RPMI8226 (cell line): Measurements from ENCODE around the gene DOK5.

Experiments used
- DNase-seq: peaks from one replicate; pipeline ENCODE4 v3.0.0-alpha.2; 2015

DOK5 gene

DNA sequence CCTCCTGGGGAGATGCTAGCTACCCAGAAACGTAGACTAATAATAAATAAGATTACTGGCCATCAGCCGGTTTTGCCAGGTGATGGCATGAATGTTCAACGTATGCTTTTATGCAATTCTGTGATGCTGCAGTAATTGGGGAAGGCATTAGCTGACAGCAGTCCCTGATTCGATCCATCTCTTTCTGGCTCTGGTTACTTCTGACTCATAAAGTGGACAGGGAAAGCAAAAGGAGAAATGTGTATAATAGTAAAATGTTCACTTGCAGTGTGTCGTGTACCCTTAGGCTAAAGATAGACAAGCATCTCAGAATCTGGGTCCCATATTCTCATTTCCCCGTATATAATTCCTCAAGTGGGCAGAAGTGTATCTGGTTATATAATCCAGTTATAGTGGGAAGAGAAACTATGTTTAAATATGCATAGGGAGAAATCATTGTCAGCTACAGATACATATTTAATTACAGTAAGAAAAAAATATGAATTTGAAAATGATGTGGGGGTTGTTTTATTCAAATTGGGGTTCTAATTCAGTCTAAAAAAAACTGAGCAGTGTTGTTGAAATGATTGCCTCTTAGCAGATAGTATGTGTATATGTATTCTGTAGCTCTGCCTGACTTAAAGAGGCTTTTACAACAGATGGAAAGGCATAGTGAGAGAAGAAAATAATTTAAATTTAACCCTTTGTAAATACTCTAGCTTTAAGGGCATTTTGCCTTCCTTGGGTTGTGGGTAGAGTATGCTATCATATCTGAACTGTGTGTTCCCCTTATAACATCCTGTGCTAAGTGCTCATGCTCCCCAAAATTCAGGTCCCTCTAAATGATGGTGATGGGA lies 40.6 kb downstream of the DOK5 start:
- no peak for DNase-seq

DNA sequence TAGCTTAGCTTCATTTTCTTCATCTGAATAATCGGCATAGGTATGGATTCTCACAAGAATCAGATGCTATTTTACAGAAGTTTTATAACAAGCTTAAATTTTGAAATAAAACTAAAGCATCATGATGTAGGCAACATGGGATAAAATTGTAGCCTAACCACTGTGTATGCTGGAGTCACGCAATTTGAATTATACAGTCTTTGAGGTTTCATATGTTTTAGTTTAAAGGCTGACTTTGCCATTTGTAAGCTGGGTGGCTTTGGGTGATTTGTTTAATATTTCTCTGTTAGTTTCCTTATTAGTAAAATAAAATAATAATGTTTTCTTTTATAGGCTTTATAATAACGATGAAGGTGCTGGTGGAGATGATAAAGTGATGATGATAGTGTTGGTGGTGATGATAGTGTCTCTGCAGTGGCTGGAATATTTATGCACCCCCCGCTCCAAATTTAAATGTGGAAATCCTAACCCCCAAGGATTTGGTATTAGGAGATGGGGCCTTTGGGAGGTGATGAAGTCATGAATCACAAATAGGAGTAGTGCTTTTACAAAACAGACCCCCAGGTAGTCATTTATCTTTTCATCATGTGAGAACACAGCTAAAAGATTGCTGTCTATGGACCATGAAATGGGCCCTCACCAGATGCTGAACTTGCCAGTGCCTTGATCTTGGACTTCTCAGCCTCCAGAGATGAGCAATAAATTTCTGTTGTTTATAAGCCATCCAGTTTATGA lies 42.0 kb downstream of the DOK5 start:
- DNase-seq = no peak

DNA sequence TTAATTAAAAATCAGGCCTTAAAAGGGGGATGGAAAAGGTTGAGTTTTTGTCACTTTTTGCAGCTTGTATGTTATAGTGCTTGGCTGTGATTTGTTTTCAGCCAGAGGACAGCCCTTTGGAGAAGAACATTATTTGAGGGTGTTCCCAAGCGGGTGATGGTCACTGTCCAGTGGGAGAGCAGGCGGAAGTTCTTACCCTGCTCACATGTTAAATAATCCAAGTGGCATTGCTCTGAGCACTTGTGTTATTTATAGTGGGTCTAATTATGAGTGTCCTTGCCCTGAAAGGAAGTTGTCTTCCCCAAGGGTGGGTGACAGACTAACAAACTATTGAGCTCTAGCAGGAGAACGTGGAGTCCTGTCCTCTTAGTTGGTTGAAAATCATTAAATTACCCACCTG lies 49.5 kb downstream of the DOK5 start:
- DNase-seq = no peak

DNA sequence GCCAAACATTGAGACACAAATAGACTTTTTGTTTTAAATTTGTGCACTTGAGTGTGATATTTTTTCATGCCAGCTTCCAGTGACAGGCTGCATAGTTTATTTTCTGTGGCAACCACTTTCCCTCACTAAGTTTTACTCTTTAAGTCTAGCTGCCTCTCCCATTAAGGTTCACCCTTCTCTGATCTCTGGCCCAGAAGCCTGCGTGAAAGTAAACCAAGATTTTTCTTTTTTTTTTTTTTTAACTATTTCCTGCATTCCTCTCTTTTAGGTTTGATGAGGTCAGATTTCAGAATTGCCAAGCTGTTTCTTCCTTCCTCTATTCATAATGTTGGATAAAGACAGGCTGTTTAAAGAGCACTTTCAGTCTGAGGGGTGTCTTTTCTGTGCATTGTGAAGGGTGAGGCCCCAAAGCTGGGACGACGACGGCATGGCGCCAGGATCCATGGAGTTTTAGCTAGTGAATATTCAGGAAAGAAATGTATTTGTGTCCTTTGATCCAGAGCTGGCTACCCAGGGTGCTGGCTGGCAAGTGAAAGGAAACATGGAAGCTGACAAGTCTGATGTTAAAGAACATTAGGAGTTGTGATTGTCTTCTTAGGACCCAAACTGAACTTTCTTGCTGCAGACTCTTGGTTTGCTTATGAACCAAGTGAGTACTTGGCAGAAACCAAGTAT lies 50.7 kb downstream of the DOK5 start:
- no peak for DNase-seq

DNA sequence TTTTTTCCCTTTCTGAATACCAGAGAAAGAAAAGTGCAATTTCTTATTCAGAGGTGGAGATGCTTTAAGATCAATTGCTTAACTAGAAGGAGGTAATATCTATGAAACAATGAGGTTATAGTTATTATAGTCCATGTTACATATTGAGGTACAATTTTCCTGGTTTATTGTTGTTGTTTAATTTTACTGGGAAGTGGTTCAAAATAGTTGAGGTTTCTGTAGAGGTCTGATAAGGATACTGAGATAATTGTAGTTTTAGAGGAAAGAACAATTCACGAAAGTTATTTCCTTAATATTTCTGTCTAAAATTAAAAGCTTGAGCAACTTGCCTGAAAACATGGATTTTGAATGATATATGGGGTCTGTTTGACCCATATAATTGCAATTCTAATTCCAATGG lies 51.4 kb downstream of the DOK5 start:
- no peak for DNase-seq

DNA sequence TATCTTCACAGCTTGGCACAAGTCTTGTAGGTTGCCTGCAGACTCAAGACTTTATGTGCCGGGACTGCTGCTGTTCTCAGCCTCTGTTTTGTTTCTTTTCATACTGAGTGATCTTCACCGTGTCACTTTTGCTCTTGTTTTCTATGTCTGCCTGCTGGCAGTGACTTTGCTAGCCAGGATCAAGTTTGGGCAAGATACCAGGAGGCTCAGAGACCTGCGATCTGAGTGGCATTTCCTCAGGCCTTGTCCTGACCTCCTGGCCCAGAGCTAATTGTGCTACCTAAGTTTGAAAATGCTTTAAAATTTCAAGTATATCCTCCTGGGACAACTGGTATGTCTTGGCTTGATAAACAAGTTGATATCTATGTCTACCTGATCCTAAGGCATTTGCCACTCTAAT lies 57.2 kb downstream of the DOK5 start:
- no peak for DNase-seq

DNA sequence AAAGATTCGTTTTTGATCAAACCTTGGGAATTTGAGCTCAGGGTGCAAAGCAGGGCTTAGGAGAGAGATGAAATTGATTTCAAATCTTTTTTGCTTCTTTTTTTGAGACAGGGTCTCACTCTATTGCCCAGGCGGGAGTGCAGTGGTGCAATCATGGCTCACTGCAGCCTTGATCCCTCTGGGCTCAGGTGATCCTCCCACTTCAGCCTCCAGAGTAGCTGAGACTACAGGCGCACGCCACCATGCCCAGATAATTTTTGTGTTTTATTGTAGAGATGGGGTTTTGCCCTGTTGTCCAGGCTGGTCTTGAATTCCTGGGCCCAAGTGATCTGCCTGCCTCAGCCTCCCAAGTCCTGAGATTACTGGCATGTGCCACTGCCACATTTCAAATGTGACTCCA lies 58.7 kb downstream of the DOK5 start:
- no peak for DNase-seq

DNA sequence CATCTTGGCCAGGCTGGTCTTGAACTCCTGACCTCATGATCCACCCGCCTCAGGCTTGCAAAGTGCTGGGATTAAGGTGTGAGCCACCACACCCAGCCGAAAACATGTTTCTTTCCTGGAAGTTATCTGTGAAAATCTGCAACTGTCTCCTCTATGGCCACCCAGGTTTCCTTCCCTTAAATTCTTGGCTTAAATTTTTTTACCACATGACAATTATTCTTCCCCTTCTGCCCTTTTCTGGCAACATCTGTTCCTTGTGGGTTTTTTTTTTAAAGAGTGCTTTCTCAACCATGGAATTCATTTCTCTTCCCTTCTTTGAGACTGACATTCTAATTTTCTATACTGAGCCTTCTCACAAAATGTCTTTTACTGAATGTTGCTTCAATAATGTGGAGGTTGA lies 59.6 kb downstream of the DOK5 start:
- no peak for DNase-seq

DNA sequence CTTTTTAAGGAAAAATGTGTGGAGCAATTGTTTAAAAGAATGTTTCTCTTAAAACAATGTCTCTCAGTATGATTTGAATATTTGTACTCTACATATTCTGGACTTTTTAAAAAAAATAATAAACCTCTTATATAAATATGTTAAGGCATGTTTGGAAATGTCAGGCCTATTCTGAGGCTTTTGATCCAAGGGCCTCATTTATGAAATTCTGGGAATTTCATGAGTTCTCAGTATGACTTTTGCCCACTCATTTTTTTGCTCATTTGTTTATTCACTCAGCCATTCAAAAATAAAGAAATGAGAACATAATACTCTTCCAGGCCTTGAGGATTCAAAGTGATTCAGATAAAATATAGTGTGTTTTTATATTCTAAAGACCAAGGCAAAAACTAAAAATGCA lies 60.4 kb downstream of the DOK5 start:
- no peak for DNase-seq

DNA sequence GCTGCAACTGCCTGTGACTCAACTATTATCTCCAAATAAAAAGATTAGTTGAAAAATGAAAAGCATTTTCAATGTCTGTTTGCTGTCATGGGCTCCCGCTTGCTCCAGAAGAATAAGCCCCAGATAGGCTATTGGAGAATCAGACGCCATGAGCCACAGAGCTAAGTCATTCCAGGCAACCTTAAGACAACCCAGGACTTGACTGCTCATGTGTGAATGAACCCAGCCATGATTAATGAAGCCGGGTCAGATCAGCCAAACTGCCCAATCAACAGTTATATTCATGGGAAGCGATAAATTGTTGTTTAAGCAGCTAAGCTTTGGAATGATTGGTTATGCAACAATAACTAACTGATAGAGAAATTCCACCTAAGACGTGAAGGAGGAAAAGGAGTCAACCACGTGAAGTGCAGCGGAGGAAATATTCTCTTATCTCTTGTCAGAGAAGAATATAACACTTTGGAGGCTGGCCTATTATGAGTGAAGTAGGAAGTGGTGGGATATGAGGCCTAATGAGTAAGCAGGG lies 64.2 kb downstream of the DOK5 start:
- DNase-seq = no peak

DNA sequence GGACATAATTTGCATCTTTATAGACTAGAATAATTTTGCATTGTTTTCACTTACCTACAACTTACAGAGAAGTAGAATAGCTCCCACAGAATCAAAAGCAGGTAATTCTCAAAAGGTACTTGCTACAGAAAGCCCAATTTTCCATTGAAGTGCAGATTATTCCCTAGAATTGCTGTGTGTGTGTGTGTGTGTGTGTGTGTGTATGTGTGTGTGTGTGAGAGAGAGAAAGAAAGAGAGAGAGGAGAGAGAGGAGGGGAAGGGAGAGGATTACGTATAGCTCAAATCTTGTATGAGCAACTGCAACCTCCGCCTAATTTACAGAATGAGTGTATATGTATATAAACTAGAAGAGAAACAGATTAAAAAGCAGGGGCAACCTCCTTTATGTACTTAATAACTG lies 68.0 kb downstream of the DOK5 start:
- DNase-seq = no peak

DNA sequence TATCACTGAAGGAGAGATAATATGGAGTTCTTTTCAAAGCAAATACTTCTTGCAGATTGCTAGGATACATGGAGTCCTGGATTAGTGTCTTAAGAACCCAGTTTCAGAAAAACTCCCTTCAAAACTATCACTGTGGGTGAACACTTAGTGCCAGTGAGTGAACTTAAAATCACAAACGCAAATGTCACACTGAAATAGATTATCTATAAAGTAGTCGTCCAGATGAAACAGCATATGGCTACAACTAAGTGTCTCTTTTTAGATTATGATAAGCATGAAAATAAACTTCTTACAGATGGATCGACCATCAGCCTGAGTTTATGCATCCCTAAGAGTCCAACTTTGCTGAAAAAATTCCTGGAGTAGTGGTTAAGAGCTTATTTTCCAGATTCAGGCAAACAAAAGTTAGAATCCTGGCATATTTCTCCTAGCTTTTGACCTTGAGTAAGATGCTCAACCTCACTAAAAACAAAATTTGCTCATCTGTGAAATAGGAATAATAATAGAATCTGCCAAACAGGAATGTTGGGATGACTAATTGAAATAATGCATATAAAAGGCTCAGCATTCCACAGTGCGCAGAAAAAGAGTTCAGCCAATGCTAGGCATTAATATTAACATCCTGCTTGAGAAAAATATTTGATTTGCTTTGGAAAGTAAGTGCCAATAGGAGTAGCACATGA lies 70.4 kb downstream of the DOK5 start:
- no peak for DNase-seq

DNA sequence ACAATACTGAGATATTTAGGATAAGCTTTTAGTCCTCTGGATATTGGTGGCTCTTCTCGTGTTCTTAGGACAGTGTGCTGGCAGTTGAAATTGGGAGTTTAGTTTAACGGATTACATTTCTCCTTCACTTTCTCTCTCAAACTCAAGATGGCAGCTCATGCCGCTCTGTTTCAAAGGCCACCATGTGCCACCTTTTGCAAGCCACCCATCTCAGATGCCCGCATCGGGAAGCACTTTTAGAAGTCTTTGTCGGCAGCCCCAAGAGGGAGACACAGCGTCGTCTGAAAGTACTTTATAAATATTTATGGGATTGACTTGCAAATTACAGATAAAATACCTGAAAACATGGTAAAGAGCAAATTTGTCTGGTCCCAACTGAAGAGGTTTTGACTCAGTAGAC lies 73.5 kb downstream of the DOK5 start:
- DNase-seq = no peak

DNA sequence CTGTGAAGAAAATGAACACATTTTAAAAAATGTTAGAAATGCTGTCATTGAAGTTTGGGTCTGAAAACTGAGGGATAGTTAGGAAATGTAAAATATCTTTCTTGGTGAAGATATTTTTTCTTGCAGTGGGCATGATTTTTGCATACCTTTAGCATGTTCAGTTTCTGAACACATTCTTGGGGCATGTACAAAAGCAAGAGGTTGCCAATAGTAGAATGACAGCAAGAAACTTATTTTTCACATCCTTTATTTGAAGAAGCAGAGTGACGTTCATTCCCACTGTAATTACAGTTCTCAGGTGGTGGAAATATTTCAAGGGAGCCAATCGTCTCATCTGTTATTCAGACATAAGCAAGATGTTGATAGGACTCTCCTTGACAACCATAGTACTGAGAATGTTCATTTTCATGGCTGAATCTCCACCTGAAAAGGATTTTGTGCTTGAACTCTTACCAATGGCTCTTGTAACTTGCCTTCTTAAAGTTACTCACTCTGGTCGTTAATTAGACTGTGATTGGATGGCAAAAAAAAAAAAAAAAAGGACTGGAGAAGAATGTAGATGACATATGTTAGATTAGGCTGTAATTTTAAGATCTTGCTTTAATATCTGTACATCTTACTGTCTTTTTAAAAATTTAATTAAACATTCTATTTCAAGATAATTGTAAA lies 74.4 kb downstream of the DOK5 start:
- no peak for DNase-seq

DNA sequence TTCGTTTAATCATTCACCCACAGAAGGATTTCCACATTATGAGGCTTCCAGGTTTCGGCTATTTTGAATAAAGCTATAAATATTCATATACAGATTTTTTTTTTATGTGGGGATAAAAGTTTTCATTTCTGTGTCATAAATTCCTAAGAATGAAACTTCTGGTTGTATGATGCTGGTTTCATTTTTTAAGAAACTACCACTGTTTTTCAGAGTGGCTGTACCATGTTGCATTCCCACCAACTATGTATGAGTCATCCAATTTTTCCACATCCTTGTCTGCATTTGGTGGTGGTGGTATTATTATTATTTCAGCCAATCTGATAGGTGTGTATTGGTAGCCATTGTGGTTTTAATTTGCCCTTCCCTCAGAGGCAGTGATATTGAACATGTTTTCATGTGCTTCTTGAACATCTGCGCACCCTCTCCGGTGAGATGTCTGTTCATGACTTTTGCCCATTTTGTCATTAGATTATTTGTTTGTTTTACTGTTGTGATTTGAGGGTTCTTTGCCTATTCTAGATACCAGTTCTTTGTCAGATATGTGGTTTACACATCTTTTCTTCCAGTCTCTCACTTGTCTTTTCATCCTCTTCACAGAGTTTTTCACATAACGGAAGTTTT lies 75.5 kb downstream of the DOK5 start:
- no peak for DNase-seq

DNA sequence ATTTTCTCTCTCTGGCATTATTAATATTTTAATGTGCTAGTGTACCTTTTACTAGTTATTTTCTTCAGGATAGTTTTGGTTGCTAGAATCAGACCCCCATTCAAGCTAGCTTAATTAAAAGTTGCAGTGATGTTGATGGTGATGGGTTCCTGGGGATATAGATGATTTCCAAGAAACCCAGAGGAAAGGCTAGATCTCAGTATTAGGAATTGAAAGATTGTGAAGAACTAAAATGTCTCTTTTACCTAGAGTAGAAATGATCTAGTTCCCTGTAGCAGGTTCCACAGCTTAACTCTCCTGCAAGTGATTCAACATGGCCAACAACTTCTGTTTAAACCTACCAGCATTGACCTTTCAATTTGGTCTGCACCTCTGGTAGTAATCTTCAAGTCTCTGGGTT lies 78.6 kb downstream of the DOK5 start:
- DNase-seq = no peak

DNA sequence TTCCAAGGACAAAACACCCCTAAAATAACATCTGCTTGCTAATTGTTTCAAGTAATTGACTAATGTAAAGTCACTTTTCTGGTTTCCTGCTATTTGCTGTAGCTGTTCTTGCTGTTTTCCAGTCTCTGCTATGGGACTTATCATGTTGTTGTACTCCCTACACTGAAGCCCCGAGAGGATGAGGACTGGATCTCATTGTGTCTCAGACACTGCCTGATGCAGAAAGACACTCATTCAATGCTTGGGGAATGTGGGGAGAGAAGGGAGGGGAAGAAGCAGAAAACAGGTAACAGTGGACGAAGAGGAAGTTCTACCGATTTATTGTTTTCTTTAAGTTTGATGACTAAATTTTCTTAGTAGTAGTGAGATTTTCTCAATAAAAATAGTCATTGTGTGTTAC lies 79.8 kb downstream of the DOK5 start:
- DNase-seq = no peak

DNA sequence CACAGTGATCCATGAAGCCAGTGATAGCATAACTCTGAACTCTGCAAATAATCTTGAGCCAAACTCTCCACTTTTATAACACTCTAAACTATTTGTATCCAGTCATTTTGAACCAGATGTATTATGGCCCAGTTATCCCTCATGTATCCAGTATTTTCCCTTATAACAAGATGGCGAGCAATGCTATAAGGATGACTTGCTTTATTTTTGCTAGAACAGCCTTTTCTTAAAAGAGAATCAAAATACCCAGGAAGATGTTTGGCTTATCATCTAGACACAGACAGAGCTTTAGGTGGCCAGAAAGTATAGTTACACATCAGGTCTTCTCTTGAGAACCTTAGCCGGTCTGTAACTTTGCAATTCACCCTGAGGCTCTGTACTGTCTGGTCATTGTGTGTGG lies 81.0 kb downstream of the DOK5 start:
- DNase-seq = no peak

DNA sequence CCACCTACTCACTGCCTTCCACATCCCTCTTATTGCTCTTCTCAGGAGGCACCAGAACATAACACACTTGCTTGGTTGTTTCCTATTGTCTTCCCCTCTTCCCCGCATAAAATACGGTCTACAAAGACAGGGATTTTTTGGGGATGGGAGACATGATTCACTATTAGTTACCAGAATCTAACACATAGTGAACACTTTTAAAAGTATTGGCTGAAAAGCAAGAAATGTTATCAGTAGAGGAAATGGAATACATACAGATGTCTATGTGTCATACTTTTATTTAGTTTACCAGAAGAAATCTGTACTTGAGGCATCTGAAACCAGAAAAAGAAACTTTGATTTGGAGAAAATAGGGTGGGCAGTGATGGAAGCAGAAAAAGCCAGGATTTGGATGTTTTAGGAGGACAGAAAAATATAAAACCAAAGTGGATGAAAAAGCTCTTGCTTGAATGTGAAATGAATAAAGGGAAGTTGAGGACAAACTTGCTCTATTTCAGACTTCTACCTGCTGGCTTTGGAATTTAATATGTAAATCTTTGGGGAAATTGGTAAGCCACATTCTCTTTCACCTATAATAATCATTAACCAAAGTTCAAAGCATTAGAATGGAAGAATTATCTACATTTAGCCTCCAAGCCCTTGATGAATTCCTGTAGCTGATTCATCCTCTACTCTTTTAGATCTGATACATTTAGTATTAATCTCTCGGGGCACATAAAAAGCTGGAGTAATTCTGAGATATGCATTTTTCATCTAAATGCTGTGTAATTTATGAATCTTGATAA lies 82.6 kb downstream of the DOK5 start:
- no peak for DNase-seq

DNA sequence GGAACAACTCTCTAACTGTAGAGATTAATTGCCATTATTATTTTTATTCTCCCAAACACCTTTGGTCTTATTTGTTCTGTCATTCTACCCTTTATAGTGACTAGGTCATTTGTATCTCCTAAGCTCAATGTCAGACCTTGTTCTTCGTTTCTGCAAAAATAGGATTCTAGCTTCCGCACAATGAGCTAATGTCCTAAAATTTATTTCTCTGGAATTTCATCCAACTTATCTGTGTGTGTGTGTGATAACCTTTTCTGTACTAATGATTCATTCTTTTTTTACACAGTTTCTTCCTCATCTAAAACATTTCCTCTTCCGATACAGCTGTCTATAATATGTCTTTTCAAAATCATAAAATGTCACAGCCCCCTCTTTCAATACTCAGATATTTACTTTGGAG lies 84.5 kb downstream of the DOK5 start:
- no peak for DNase-seq

DNA sequence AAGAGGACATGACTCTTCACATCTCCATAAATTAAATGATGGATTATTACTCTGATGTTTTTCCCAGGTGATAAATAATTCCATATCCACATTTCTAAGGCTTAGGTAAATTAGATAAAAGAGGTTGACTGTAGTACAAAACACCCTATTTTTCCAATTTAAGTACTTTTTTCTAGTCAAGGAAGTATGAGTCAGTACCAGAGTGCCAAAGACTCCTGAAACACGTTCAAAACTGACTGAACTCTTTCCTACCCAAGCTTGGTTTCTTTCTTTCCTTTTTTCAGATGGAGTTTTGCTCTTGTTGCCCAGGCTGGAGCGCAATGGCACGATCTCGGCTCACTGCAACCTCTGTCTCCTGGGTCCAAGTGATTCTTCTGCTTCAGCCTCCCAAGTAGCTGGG lies 85.0 kb downstream of the DOK5 start:
- no peak for DNase-seq
